Stimulated activated CD4-positive, alpha-beta T cell treated with anti-CD3 and anti-CD28 coated beads, Interleukin-4, amount 100 ng/mL, for 48 hours (primary cell): ENCODE results near the gene SNX32.
A peak's percentile ranks its signal among the peaks of the same experiment; 100 is the strongest.

Experiments
- DNase-seq, 2 donors: peaks; one replicate each; pipeline ENCODE4 v3.0.0-alpha.2; 2020; ENCODE audit warnings: low read depth in 2 of 2

Gene SNX32

GRCh38 chr11:65899356-65900124 is 65.8 kb downstream of the SNX32 start:
- DNase-seq, result peak; percentile 65 to 73

- peak; percentile 94 for DNase-seq
These were observed 66.5 kb downstream of the SNX32 start, which contains the start of gene FOSL1 for GRCh38 chr11:65900125-65900898. Gene FOSL1 (minus strand): TSS chr11:65900388. CDS start chr11:65900339, 49 bp downstream.

- no peak for DNase-seq
These were observed 67.1 kb downstream of the SNX32 start for GRCh38 chr11:65900899-65901180.

- no peak for DNase-seq
These were observed 69.3 kb downstream of the SNX32 start for GRCh38 chr11:65903068-65903481.
